ENCODE data around the gene IL31RA.
"Not testable (repeated sequence)": the region's sequence is repeated elsewhere in the genome, so short reads cannot be mapped to it uniquely, and the experiment has no call there.

The IL31RA gene

GRCh38 chr5:55935371-55935770, 84.2 kb downstream of the IL31RA start:
- Histone ChIP-seq H3K36me3 (ENCODE audit: control insufficient read depth in 1 of 2, insufficient read depth in 2 of 2, low read length in 2 of 2) (peaks cover 0 to 1% of the 10 kb centered on the region in 2 experiments), H3K79me2 (ENCODE audit: control insufficient read depth, insufficient read depth, low read length, poor library complexity) (no peaks in the 10 kb centered on the region), H3K9me3 (ENCODE audit: insufficient read depth, low read depth, low read length) (no peaks in the 10 kb centered on the region), H2BK120ac (ENCODE audit: insufficient read depth, low read length, poor library complexity) (no peak overlapping the region), H3K4me2 (ENCODE audit: low read length) (no peak overlapping the region), H2AFZ (ENCODE audit: insufficient read depth, low read length, poor library complexity) (no peak overlapping the region), H2BK5ac (ENCODE audit: low read depth, low read length, poor library complexity) (no peak overlapping the region), H4K12ac (ENCODE audit: low read depth, low read length) (no peak overlapping the region), H3K14ac (ENCODE audit: low read length) (no peak overlapping the region), H2AK5ac (ENCODE audit: low read length) (no peak overlapping the region), H3K79me1 (ENCODE audit: low read length) (peaks cover 2% of the 10 kb centered on the region), H3K4ac (ENCODE audit: low read depth, low read length) (no peak overlapping the region), H3K27me3 (ENCODE audit: insufficient read depth, low read length) (no peaks in the 10 kb centered on the region), H3K23ac (ENCODE audit: low read length) (no peak overlapping the region), H3K4me1 (ENCODE audit: control insufficient read depth in 1 of 2, insufficient read depth in 2 of 2, low read length in 2 of 2) (no peaks in the 10 kb centered on the region), H3K4me3 (ENCODE audit: low read depth, low read length) (no peak overlapping the region), H4K8ac (ENCODE audit: low read depth, low read length) (no peak overlapping the region), H3K18ac (ENCODE audit: low read length) (no peak overlapping the region), H2BK12ac (ENCODE audit: low read length) (no peak overlapping the region), H3K27ac (ENCODE audit: low read depth, low read length) (no peak overlapping the region), H4K91ac (ENCODE audit: low read depth, low read length) (no peak overlapping the region), H3K9ac (ENCODE audit: low read length) (no peak overlapping the region)
- WGBS (ENCODE audit: extremely low coverage, insufficient coverage, insufficient read length) = 100% methylated on average over 2 of the region's 6 CpGs
- peak in 1 of 2 donors; percentile 32 for DNase-seq

GRCh38 chr5:55936100-55936693, 85.0 kb downstream of the IL31RA start:
- Histone ChIP-seq H3K9me3 (ENCODE audit: insufficient read depth, low read depth, low read length) (no peaks in the 10 kb centered on the region), H3K18ac (ENCODE audit: low read length) (no peak overlapping the region), H3K14ac (ENCODE audit: low read length) (no peak overlapping the region), H3K27me3 (ENCODE audit: insufficient read depth, low read length) (no peaks in the 10 kb centered on the region), H3K4me2 (ENCODE audit: low read length) (no peak overlapping the region), H3K27ac (ENCODE audit: low read depth, low read length) (no peak overlapping the region), H3K9ac (ENCODE audit: low read length) (no peak overlapping the region), H3K79me2 (ENCODE audit: control insufficient read depth, insufficient read depth, low read length, poor library complexity) (no peaks in the 10 kb centered on the region), H2AK5ac (ENCODE audit: low read length) (no peak overlapping the region), H4K12ac (ENCODE audit: low read depth, low read length) (no peak overlapping the region), H4K91ac (ENCODE audit: low read depth, low read length) (no peak overlapping the region), H3K36me3 (ENCODE audit: control insufficient read depth in 1 of 2, insufficient read depth in 2 of 2, low read length in 2 of 2) (peaks cover 2 to 3% of the 10 kb centered on the region in 2 experiments), H2BK5ac (ENCODE audit: low read depth, low read length, poor library complexity) (no peak overlapping the region), H3K4me1 (ENCODE audit: control insufficient read depth in 1 of 2, insufficient read depth in 2 of 2, low read length in 2 of 2) (no peaks in the 10 kb centered on the region), H3K23ac (ENCODE audit: low read length) (no peak overlapping the region), H4K8ac (ENCODE audit: low read depth, low read length) (no peak overlapping the region), H2AFZ (ENCODE audit: insufficient read depth, low read length, poor library complexity) (no peak overlapping the region), H3K79me1 (ENCODE audit: low read length) (peaks cover 2% of the 10 kb centered on the region), H2BK12ac (ENCODE audit: low read length) (no peak overlapping the region), H3K4me3 (ENCODE audit: low read depth, low read length) (no peak overlapping the region), H2BK120ac (ENCODE audit: insufficient read depth, low read length, poor library complexity) (no peak overlapping the region), H3K4ac (ENCODE audit: low read depth, low read length) (no peak overlapping the region)
- WGBS (ENCODE audit: extremely low coverage, insufficient coverage, insufficient read length) = no CpG with 5 or more reads among the region's 3 CpGs
- peak; percentile 84 to 86 for DNase-seq

- not testable (repeated sequence) for H3K4me1 ChIP-seq (ENCODE audit: control insufficient read depth in 1 of 2, insufficient read depth in 2 of 2, low read length in 2 of 2)
Measured at GRCh38 chr5:55937598-55937997, 86.4 kb downstream of the IL31RA start.

GRCh38 chr5:55941154-55941553, 90.0 kb downstream of the IL31RA start:
- not testable (repeated sequence) for H3K36me3 ChIP-seq (ENCODE audit: control insufficient read depth in 1 of 2, insufficient read depth in 2 of 2, low read length in 2 of 2); H3K79me1 ChIP-seq (ENCODE audit: low read length); H2BK120ac ChIP-seq (ENCODE audit: insufficient read depth, low read length, poor library complexity); H2AK5ac ChIP-seq (ENCODE audit: low read length); H3K4me2 ChIP-seq (ENCODE audit: low read length); H3K4me3 ChIP-seq (ENCODE audit: low read depth, low read length); H3K27ac ChIP-seq (ENCODE audit: low read depth, low read length); H2BK5ac ChIP-seq (ENCODE audit: low read depth, low read length, poor library complexity); DNase-seq; H3K4me1 ChIP-seq (ENCODE audit: control insufficient read depth in 1 of 2, insufficient read depth in 2 of 2, low read length in 2 of 2); H3K9me3 ChIP-seq (ENCODE audit: insufficient read depth, low read depth, low read length); H4K8ac ChIP-seq (ENCODE audit: low read depth, low read length); H3K27me3 ChIP-seq (ENCODE audit: insufficient read depth, low read length); H3K14ac ChIP-seq (ENCODE audit: low read length); H3K79me2 ChIP-seq (ENCODE audit: control insufficient read depth, insufficient read depth, low read length, poor library complexity); H3K9ac ChIP-seq (ENCODE audit: low read length); H4K91ac ChIP-seq (ENCODE audit: low read depth, low read length); H2AFZ ChIP-seq (ENCODE audit: insufficient read depth, low read length, poor library complexity); H2BK12ac ChIP-seq (ENCODE audit: low read length); H3K23ac ChIP-seq (ENCODE audit: low read length); H3K18ac ChIP-seq (ENCODE audit: low read length); H4K12ac ChIP-seq (ENCODE audit: low read depth, low read length); H3K4ac ChIP-seq (ENCODE audit: low read depth, low read length)
- no CpG with 5 or more reads among the region's 4 CpGs for WGBS (ENCODE audit: extremely low coverage, insufficient coverage, insufficient read length)

More at GRCh38 chr5:55937598-55937997, 86.4 kb downstream of the IL31RA start:
- H3K79me1 ChIP-seq (ENCODE audit: low read length); H3K9ac ChIP-seq (ENCODE audit: low read length); H3K23ac ChIP-seq (ENCODE audit: low read length); H2BK12ac ChIP-seq (ENCODE audit: low read length); DNase-seq; H3K4ac ChIP-seq (ENCODE audit: low read depth, low read length); H2BK5ac ChIP-seq (ENCODE audit: low read depth, low read length, poor library complexity); H2AK5ac ChIP-seq (ENCODE audit: low read length); H2BK120ac ChIP-seq (ENCODE audit: insufficient read depth, low read length, poor library complexity); H3K9me3 ChIP-seq (ENCODE audit: insufficient read depth, low read depth, low read length); H3K27ac ChIP-seq (ENCODE audit: low read depth, low read length); H3K18ac ChIP-seq (ENCODE audit: low read length); H3K79me2 ChIP-seq (ENCODE audit: control insufficient read depth, insufficient read depth, low read length, poor library complexity); H3K36me3 ChIP-seq (ENCODE audit: control insufficient read depth in 1 of 2, insufficient read depth in 2 of 2, low read length in 2 of 2); H4K12ac ChIP-seq (ENCODE audit: low read depth, low read length); H3K27me3 ChIP-seq (ENCODE audit: insufficient read depth, low read length); H3K14ac ChIP-seq (ENCODE audit: low read length); H4K91ac ChIP-seq (ENCODE audit: low read depth, low read length); H2AFZ ChIP-seq (ENCODE audit: insufficient read depth, low read length, poor library complexity); H3K4me2 ChIP-seq (ENCODE audit: low read length); H3K4me3 ChIP-seq (ENCODE audit: low read depth, low read length); H4K8ac ChIP-seq (ENCODE audit: low read depth, low read length): not testable (repeated sequence)

All from trophoblast cell (in vitro differentiated cells and primary cell).